Measurements from ENCODE around the gene BIVM. TPM values are rescaled to one million over a fixed set of nuclear protein-coding genes. Genes with fewer than 3 reads are reported as not detected.

Gene BIVM
- total RNA-seq, 1 donor = 22.1 TPM

GRCh38 chr13:102881819-102882686 lies 83.1 kb downstream of the BIVM start:
- H3K79me2 ChIP-seq (ENCODE audit: insufficient read depth, low read length) = no peaks in the 10 kb centered on the region
- no peaks in the 10 kb centered on the region for H3K27me3 ChIP-seq (ENCODE audit: insufficient read depth, low read length)
- DNase-seq (ENCODE audit: insufficient read length, low spot score, missing footprints) = no peak
- TF ChIP-seq CTCF (IDR thresholded peaks at IDR 0.05; ENCODE audit: extremely low read depth, low read depth, low read length) = no peak
- H2AFZ ChIP-seq (ENCODE audit: low read length) = no peak overlapping the region
- H3K4me2 ChIP-seq (ENCODE audit: insufficient read depth, low read length) = no peak overlapping the region
- H4K20me1 ChIP-seq (ENCODE audit: insufficient read depth, low read length) = no peaks in the 10 kb centered on the region
- H3K9me3 ChIP-seq (ENCODE audit: low read depth, low read length) = no peaks in the 10 kb centered on the region
- no peaks in the 10 kb centered on the region for H3K36me3 ChIP-seq (ENCODE audit: insufficient read depth, low read length)
- H3K4me3 ChIP-seq (ENCODE audit: insufficient read depth, low read length) = no peak overlapping the region
- H3K4me1 ChIP-seq (ENCODE audit: insufficient read depth, low read length) = no peaks in the 10 kb centered on the region
- no peak overlapping the region for H3K27ac ChIP-seq (ENCODE audit: low read depth, low read length)

Other genes with a start within 250 kb of the BIVM start
- 57.5 and 58.9 TPM in 2 replicates for gene TPP2, start 202.1 kb upstream of the BIVM start, total RNA-seq
- not detected in 2 replicates for gene METTL21C, start 104.1 kb upstream of the BIVM start, total RNA-seq
- 13.4 and 14.4 TPM in 2 replicates for gene TEX30, start 25.3 kb upstream of the BIVM start, total RNA-seq
- gene POGLUT2, start 143 bp upstream of the BIVM start, total RNA-seq = 15.9 and 18.0 TPM in 2 replicates
- 99.2 and 103 TPM in 2 replicates for gene ERCC5, start 46.9 kb downstream of the BIVM start, total RNA-seq